Measurements from ENCODE around the gene ELL.

- no peak for TF ChIP-seq CTCF (IDR thresholded peaks at IDR 0.05 in 8 of 11, conservative IDR thresholded peaks at IDR 0.05 in 3 of 11)
- TF ChIP-seq POLR2A (IDR thresholded peaks at IDR 0.05), result no peak
Measured at GRCh38 chr19:18558604-18559003, 36.7 kb upstream of the ELL start.

All from spleen (tissue), 7 donors.